GM23338 (cell line): Measurements from ENCODE around the gene PARD3. TPM values are rescaled to one million over a fixed set of nuclear protein-coding genes. Genes with fewer than 3 reads are reported as not detected.

Experiments used
- ATAC-seq: fragments of 200-7000 bp; cut with Tn5 transposase; 3 replicates; pipeline ENCODE4 v1.9.1; 2020
- DNase-seq: peaks from one replicate; pipeline ENCODE4 v3.0.0-alpha.2; 2015; ENCODE audit warnings: low spot score
- H2AFZ ChIP-seq: fragments of 200-600 bp; sonication (generic); 2 replicates; pipeline ENCODE4 v1.8.0; 2016; ENCODE audit warnings: antibody characterized with exemption, mild to moderate bottlenecking, moderate library complexity
- H3F3A ChIP-seq: fragments of 200-600 bp; sonication (generic); replicated peaks from 2 replicates; pipeline ENCODE4 v1.8.0; 2017; ENCODE audit warnings: antibody characterized with exemption, mixed run types, low read depth
- H3K27ac ChIP-seq: fragments of 200-600 bp; sonication (generic); 2 replicates; pipeline ENCODE4 v1.6.1; 2016; ENCODE audit warnings: low read depth
- H3K27me3 ChIP-seq: fragments of 200-600 bp; sonication (generic); 2 replicates; pipeline ENCODE4 v1.8.0; 2016; ENCODE audit warnings: mild to moderate bottlenecking, mixed run types, moderate library complexity; ENCODE audit not compliant: insufficient read depth
- H3K36me3 ChIP-seq: fragments of 200-600 bp; sonication (generic); 2 replicates; pipeline ENCODE4 v1.8.0; 2016; ENCODE audit warnings: mild to moderate bottlenecking; ENCODE audit not compliant: insufficient read depth
- H3K4me1 ChIP-seq: fragments of 200-600 bp; sonication (generic); 2 replicates; pipeline ENCODE4 v1.8.0; 2016; ENCODE audit warnings: mild to moderate bottlenecking, moderate library complexity; ENCODE audit not compliant: insufficient read depth
- H3K4me2 ChIP-seq: fragments of 200-600 bp; sonication (generic); 2 replicates; pipeline ENCODE4 v1.7.1; 2017; ENCODE audit warnings: mixed run types
- H3K4me3 ChIP-seq: fragments of 200-600 bp; sonication (generic); 2 replicates; pipeline ENCODE4 v1.6.1; 2016; ENCODE audit warnings: mixed run types
- H3K79me2 ChIP-seq: fragments of 200-600 bp; sonication (generic); replicated peaks from 2 replicates; pipeline ENCODE4 v1.8.0; 2017; ENCODE audit warnings: mild to moderate bottlenecking; ENCODE audit not compliant: insufficient read depth
- H3K9me2 ChIP-seq: fragments of 200-600 bp; sonication (generic); 2 replicates; pipeline ENCODE4 v1.8.0; 2017; ENCODE audit not compliant: insufficient read depth
- H4K20me1 ChIP-seq: fragments of 200-600 bp; sonication (generic); replicated peaks from 2 replicates; pipeline ENCODE4 v1.8.0; 2017; ENCODE audit warnings: mild to moderate bottlenecking; ENCODE audit not compliant: insufficient read depth
- H3K27ac Mint-ChIP-seq: 2 replicates; pipeline ENCODE4 v1.8.0; 2020; ENCODE audit warnings: inconsistent platforms, mild to moderate bottlenecking, moderate library complexity, mixed read lengths
- H3K27me3 Mint-ChIP-seq: 3 replicates; pipeline ENCODE4 v1.8.0; 2022; ENCODE audit warnings: low read depth, mild to moderate bottlenecking, moderate library complexity, mixed read lengths, inconsistent platforms; ENCODE audit not compliant: insufficient read depth, poor library complexity
- H3K36me3 Mint-ChIP-seq: 3 replicates; pipeline ENCODE4 v1.8.0; 2021; ENCODE audit warnings: low read depth, mild to moderate bottlenecking, inconsistent platforms, moderate library complexity, mixed read lengths
- H3K4me1 Mint-ChIP-seq: 3 replicates; pipeline ENCODE4 v1.8.0; 2020; ENCODE audit warnings: mild to moderate bottlenecking, inconsistent platforms, mixed read lengths
- H3K4me3 Mint-ChIP-seq: 3 replicates; pipeline ENCODE4 v1.8.0; 2021; ENCODE audit warnings: moderate library complexity, mild to moderate bottlenecking, inconsistent platforms, mixed read lengths
- H3K9me3 Mint-ChIP-seq: 3 replicates; pipeline ENCODE4 v1.8.0; 2020; ENCODE audit warnings: moderate library complexity, mild to moderate bottlenecking, inconsistent platforms, mixed read lengths
- CREB1 ChIP-seq: fragments of 250-450 bp; sonication (Bioruptor Pico); IDR thresholded peaks from 2 replicates; pipeline ENCODE4 v1.5.0; 2020; ENCODE audit warnings: low read depth, mild to moderate bottlenecking, moderate library complexity
- CTCF ChIP-seq, 2 experiments: fragments of 200-600 bp in 1 of 2; sonication (generic) in 1 of 2; conservative IDR thresholded peaks; 2 replicates each; pipeline versions ENCODE4 v1.5.1 to v1.6.1; 2016 to 2017; ENCODE audit warnings: antibody characterized with exemption in 2 of 2, low read depth in 2 of 2, mild to moderate bottlenecking in 2 of 2, moderate library complexity in 1 of 2
- ETS1 ChIP-seq: IDR thresholded peaks from 2 replicates; pipeline ENCODE4 v1.6.1; 2016; ENCODE audit warnings: antibody characterized with exemption
- JUNB ChIP-seq: IDR thresholded peaks from one replicate; pipeline ENCODE4 v1.6.1; 2016; ENCODE audit warnings: antibody characterized with exemption; ENCODE audit not compliant: unreplicated experiment
- NANOG ChIP-seq: IDR thresholded peaks from 2 replicates; pipeline ENCODE4 v1.6.1; 2016; ENCODE audit warnings: antibody characterized with exemption, borderline replicate concordance
- STAT1 ChIP-seq: IDR thresholded peaks from one replicate; pipeline ENCODE4 v1.6.1; 2016; ENCODE audit warnings: antibody characterized with exemption; ENCODE audit not compliant: unreplicated experiment
- ZNF114 ChIP-seq: fragments of 250-450 bp; sonication (Bioruptor Pico); IDR thresholded peaks from 2 replicates; pipeline ENCODE4 v1.5.0; 2020; ENCODE audit warnings: mild to moderate bottlenecking, moderate library complexity
- ZNF331 ChIP-seq: fragments of 250-450 bp; sonication (Bioruptor Pico); IDR thresholded peaks from 2 replicates; pipeline ENCODE4 v1.5.0; 2020; ENCODE audit warnings: low read depth, mild to moderate bottlenecking, moderate library complexity
- ZNF462 ChIP-seq: fragments of 250-450 bp; sonication (Bioruptor Pico); IDR thresholded peaks from 2 replicates; pipeline ENCODE4 v1.5.0; 2020; ENCODE audit warnings: mild to moderate bottlenecking, moderate library complexity
- polyA plus RNA-seq: library from polyadenylated mRNA; unstranded; fragments of >200 nt; fragmentation: Nextera tagmentation; extraction: Ambion mirVana; gene quantifications from 2 replicates; pipeline ENCODE4 v1.2.1, GENCODE V29; 2016
- total RNA-seq: library from RNA; depleted of rRNA; stranded (reverse); fragments of >200 nt; shearing (Covaris generic); gene quantifications from 2 replicates; pipeline ENCODE4 v1.2.3, GENCODE V29; 2014

Gene PARD3
- total and polyA plus RNA-seq, 2 experiments from 2014 or later = 30.2 to 51.4 TPM

- TF ChIP-seq CTCF (conservative IDR thresholded peaks at IDR 0.05; ENCODE audit: low read depth in 2 of 2) = no peak
- TF ChIP-seq ETS1 = no peak
- TF ChIP-seq NANOG = no peak
- no peak for TF ChIP-seq ZNF331
- TF ChIP-seq CREB1 (CRISPR knock-in tag) = no peak
- TF ChIP-seq ZNF114 = no peak
Observed at GRCh38 chr10:34664706-34665105, 150.4 kb downstream of the PARD3 start (continued).

GRCh38 chr10:34661580-34661979, 153.5 kb downstream of the PARD3 start:
- Mint-ChIP-seq H3K4me1 (peaks cover 52% of the 10 kb centered on the region), H3K27ac (no peak overlapping the region), H3K27me3 (peaks cover 10% of the 10 kb centered on the region), H3K4me3 (no peak overlapping the region), H3K36me3 (no peaks in the 10 kb centered on the region), H3K9me3 (no peaks in the 10 kb centered on the region)
- DNase-seq (no peak), ATAC-seq (no peak)
- Histone ChIP-seq H3K27me3 (no peaks in the 10 kb centered on the region), H4K20me1 (peaks cover 4% of the 10 kb centered on the region; the same call in 1 of the 2 replicates), H3K36me3 (no peaks in the 10 kb centered on the region), H2AFZ (no peak overlapping the region), H3K4me2 (no peak overlapping the region), H3F3A (no peaks in the 10 kb centered on the region; the same call in 1 of the 2 replicates), H3K4me1 (peaks cover 25% of the 10 kb centered on the region), H3K9me2 (no peaks in the 10 kb centered on the region), H3K4me3 (no peak overlapping the region), H3K27ac (no peak overlapping the region), H3K79me2 (peaks cover 78% of the 10 kb centered on the region)
- TF ChIP-seq JUNB (no peak), ETS1 (no peak), STAT1 (no peak)

GRCh38 chr10:34658934-34659333, 156.2 kb downstream of the PARD3 start:
- Histone ChIP-seq H3K4me3 (no peak overlapping the region), H3K4me1 (peaks cover 46% of the 10 kb centered on the region), H2AFZ (no peak overlapping the region), H3K36me3 (no peaks in the 10 kb centered on the region), H3K79me2 (peaks cover 78% of the 10 kb centered on the region), H3K27me3 (no peaks in the 10 kb centered on the region), H3K27ac (no peak overlapping the region), H3F3A (no peaks in the 10 kb centered on the region; the same call in 1 of the 2 replicates), H4K20me1 (peaks cover 4% of the 10 kb centered on the region; the same call in 1 of the 2 replicates), H3K9me2 (no peaks in the 10 kb centered on the region), H3K4me2 (no peak overlapping the region)
- no peaks in the 10 kb centered on the region for H3K36me3 Mint-ChIP-seq
- peak; percentile 23; the same call in 2 of the 3 replicates for ATAC-seq
- H3K27ac Mint-ChIP-seq = no peak overlapping the region
- H3K9me3 Mint-ChIP-seq = no peaks in the 10 kb centered on the region
- peaks cover 5% of the 10 kb centered on the region for H3K27me3 Mint-ChIP-seq
- H3K4me1 Mint-ChIP-seq = peaks cover 67% of the 10 kb centered on the region
- no peak for DNase-seq
- H3K4me3 Mint-ChIP-seq = no peak overlapping the region
- TF ChIP-seq STAT1 = no peak
- no peak for TF ChIP-seq CREB1 (CRISPR knock-in tag)
- TF ChIP-seq ZNF331 = no peak
- no peak for TF ChIP-seq ZNF462 (CRISPR knock-in tag)
